Activated CD4-positive, CD25-positive, alpha-beta regulatory T cell (primary cell): ENCODE results near the gene NLGN4X.

ENCODE experiments used
- DNase-seq, 4 experiments: peaks; one replicate each; lab custom pipeline; 2025; lab: John Stamatoyannopoulos, UW

Gene NLGN4X

GRCh38 chrX:5867778-5868177 lies 360.9 kb downstream of the NLGN4X start:
- no peak for DNase-seq

- no peak for DNase-seq
Observed at GRCh38 chrX:5857232-5857631, 371.4 kb downstream of the NLGN4X start.

GRCh38 chrX:5852941-5853340 lies 375.7 kb downstream of the NLGN4X start:
- DNase-seq, result no peak

- no peak for DNase-seq
Observed at GRCh38 chrX:5842601-5843000, 386.1 kb downstream of the NLGN4X start.
